ENCODE measurements around the gene SLC38A5. TPM values are rescaled to one million over a fixed set of nuclear protein-coding genes. Genes with fewer than 3 reads are reported as not detected.

SLC38A5 gene
- total and polyA plus RNA-seq, 2 donors (not counting 3 experiments of a cell fraction or from before 2014, with no cell fraction given), result 21.6 to 28.8 TPM

- no peak for FAIRE-seq
- POLR2A ChIA-PET, result no interaction called here
- intact Hi-C loops (cut with micrococcal nuclease), result no loop called here
- DNase-seq (ENCODE audit: low read depth, low spot score), result no peak
- H3K27ac ChIP-seq (ENCODE audit: insufficient read depth, low read depth, low read length), result no peak overlapping the region
- no peak overlapping the region for H3K4me3 ChIP-seq (replicated peaks in 1 of 3; ENCODE audit: insufficient read depth in 1 of 3, low read depth in 1 of 3, low read length in 3 of 3)
- H3K9me1 ChIP-seq (replicated peaks; ENCODE audit: control insufficient read depth, extremely low read depth, insufficient read depth, low read length), result no peaks in the 10 kb centered on the region
- CTCF ChIA-PET, result no interaction called here
- TF ChIP-seq FOS (IDR thresholded peaks at IDR 0.05; ENCODE audit: borderline replicate concordance, insufficient read depth, low read length), result no peak
- no peak for TF ChIP-seq POLR2AphosphoS5 (IDR thresholded peaks at IDR 0.05; ENCODE audit: insufficient read depth, low read depth, low read length)
- no peak for TF ChIP-seq EZH2 (IDR thresholded peaks at IDR 0.05; ENCODE audit: borderline replicate concordance, low read depth, low read length, severe bottlenecking)
- no peak for TF ChIP-seq POLR2A (IDR thresholded peaks at IDR 0.05; ENCODE audit: low read depth, low read length)
- peak in 1 of 2 donors; percentile 5 for TF ChIP-seq CTCF (IDR thresholded peaks at IDR 0.05; ENCODE audit: extremely low read depth in 1 of 2, insufficient read depth in 1 of 2, low read depth in 1 of 2, low read length in 2 of 2)
- no peak for TF ChIP-seq MYC (IDR thresholded peaks at IDR 0.05; ENCODE audit: low read depth, low read length)
- peaks cover 10% of the 10 kb centered on the region for H3K79me2 ChIP-seq (ENCODE audit: control insufficient read depth, insufficient read depth, low read length)
- dilution Hi-C loops (cut with MboI; ENCODE audit: extremely low pct_ligation_motif_present, low sequenced_read_pairs), result no loop called here
- no peak overlapping the region for H2AFZ ChIP-seq (ENCODE audit: low read depth, low read length)
- H3K4me2 ChIP-seq (ENCODE audit: insufficient read depth, low read length), result no peak overlapping the region
- no peaks in the 10 kb centered on the region for H3K9me3 ChIP-seq (replicated peaks; ENCODE audit: control insufficient read depth, insufficient read depth, low read length)
- no peaks in the 10 kb centered on the region for H4K20me1 ChIP-seq (replicated peaks; ENCODE audit: control insufficient read depth, extremely low read depth, insufficient read depth, low read length)
- peaks cover 2 to 8% of the 10 kb centered on the region in 2 experiments for H3K27me3 ChIP-seq (ENCODE audit: control insufficient read depth in 2 of 2, insufficient read depth in 2 of 2, low read length in 2 of 2)
- H3K4me1 ChIP-seq (ENCODE audit: control insufficient read depth, extremely low read depth, insufficient read depth, low read length), result no peaks in the 10 kb centered on the region
- no TSS peak for BruUV-seq (replicated peaks)
- H3K9ac ChIP-seq (replicated peaks; ENCODE audit: extremely low read depth, insufficient read depth, low read length), result no peak overlapping the region
- no peaks in the 10 kb centered on the region for H3K36me3 ChIP-seq (ENCODE audit: control insufficient read depth in 2 of 2, extremely low read depth in 1 of 2, insufficient read depth in 2 of 2, low read length in 2 of 2)
Observed at GRCh38 chrX:48466696-48467095, 3.4 kb downstream of the SLC38A5 start.

- no peak overlapping the region for H3K4me3 ChIP-seq (replicated peaks in 1 of 3; ENCODE audit: insufficient read depth in 1 of 3, low read depth in 1 of 3, low read length in 3 of 3)
- H3K27ac ChIP-seq (ENCODE audit: insufficient read depth, low read depth, low read length), result no peak overlapping the region
- BruUV-seq (replicated peaks), result no TSS peak
- no peaks in the 10 kb centered on the region for H3K9me3 ChIP-seq (replicated peaks; ENCODE audit: control insufficient read depth, insufficient read depth, low read length)
- DNase-seq (ENCODE audit: low read depth, low spot score), result no peak
- no peak for TF ChIP-seq MAX (IDR thresholded peaks at IDR 0.05; ENCODE audit: insufficient read depth, insufficient read length)
- no peaks in the 10 kb centered on the region for H4K20me1 ChIP-seq (replicated peaks; ENCODE audit: control insufficient read depth, extremely low read depth, insufficient read depth, low read length)
- no peaks in the 10 kb centered on the region for H3K36me3 ChIP-seq (ENCODE audit: control insufficient read depth in 2 of 2, extremely low read depth in 1 of 2, insufficient read depth in 2 of 2, low read length in 2 of 2)
- dilution Hi-C loops (cut with MboI; ENCODE audit: extremely low pct_ligation_motif_present, low sequenced_read_pairs), result no loop called here
- H3K79me2 ChIP-seq (ENCODE audit: control insufficient read depth, insufficient read depth, low read length), result peaks cover 10% of the 10 kb centered on the region
- peak; percentile 75 for FAIRE-seq
- no peak overlapping the region for H3K4me2 ChIP-seq (ENCODE audit: insufficient read depth, low read length)
- POLR2A ChIA-PET, result no interaction called here
- H3K9me1 ChIP-seq (replicated peaks; ENCODE audit: control insufficient read depth, extremely low read depth, insufficient read depth, low read length), result no peaks in the 10 kb centered on the region
- CTCF ChIA-PET, result no interaction called here
- H3K9ac ChIP-seq (replicated peaks; ENCODE audit: extremely low read depth, insufficient read depth, low read length), result no peak overlapping the region
- no peaks in the 10 kb centered on the region for H3K4me1 ChIP-seq (ENCODE audit: control insufficient read depth, extremely low read depth, insufficient read depth, low read length)
- no peak overlapping the region for H2AFZ ChIP-seq (ENCODE audit: low read depth, low read length)
- intact Hi-C loops (cut with micrococcal nuclease), result no loop called here
- peaks cover 2 to 8% of the 10 kb centered on the region in 2 experiments for H3K27me3 ChIP-seq (ENCODE audit: control insufficient read depth in 2 of 2, insufficient read depth in 2 of 2, low read length in 2 of 2)
Observed at GRCh38 chrX:48465336-48465933, 4.6 kb downstream of the SLC38A5 start.
